PC-3 (cell line): ENCODE measurements around the gene DSEL.

Source experiments
- CTCF ChIP-seq: fragments of 300-600 bp; sonication (generic); conservative IDR thresholded peaks from 2 replicates; pipeline ENCODE4 v1.5.1; 2017; ENCODE audit warnings: antibody characterized with exemption, low read depth, mild to moderate bottlenecking, low read length
- EZH2 ChIP-seq: fragments of 300-600 bp; sonication (generic); IDR thresholded peaks from one replicate; pipeline ENCODE4 v1.6.1; 2017; ENCODE audit warnings: antibody characterized with exemption, mild to moderate bottlenecking, low read length; ENCODE audit not compliant: unreplicated experiment

DNA sequence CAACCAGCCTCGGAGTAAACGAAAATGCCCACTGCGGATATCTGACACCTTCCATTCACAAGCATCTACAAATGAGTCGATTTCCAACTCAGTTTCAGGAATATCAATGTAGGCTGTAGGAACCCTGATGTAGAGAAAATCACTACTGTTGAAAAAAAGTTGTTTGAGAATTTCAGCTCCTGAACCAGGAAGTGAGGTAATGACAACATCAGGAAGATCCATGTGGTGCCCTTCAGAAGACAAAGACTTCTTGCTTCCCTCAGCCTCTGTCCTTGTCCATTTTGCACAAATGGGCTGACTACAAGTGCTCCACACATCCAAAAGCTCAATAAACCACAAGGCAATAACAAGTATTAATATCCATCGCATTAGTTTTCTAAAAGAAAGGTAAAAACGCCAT is 4.7 kb downstream of the DSEL start:
- no peak for TF ChIP-seq CTCF
- no peak for TF ChIP-seq EZH2
